Keratinocyte (primary cell): Measurements from ENCODE around the gene FOXK2.

Experiments
- CTCF ChIP-seq, 3 experiments: IDR thresholded peaks in 1 of 3; conservative IDR thresholded peaks in 1 of 3; optimal IDR thresholded peaks in 1 of 3; 2 replicates in 2 of 3; 3 replicates in 1 of 3; pipeline versions ENCODE3 to v1.5.1; 2011; ENCODE audit warnings: low read length in 3 of 3, mild to moderate bottlenecking in 3 of 3, moderate library complexity in 2 of 3, control low read depth in 1 of 3, inconsistent platforms in 1 of 3; ENCODE audit not compliant: insufficient read depth in 2 of 3; ENCODE audit errors: extremely low read depth in 1 of 3
- EZH2 ChIP-seq: IDR thresholded peaks from one replicate; pipeline ENCODE4 v1.6.1; 2012; ENCODE audit warnings: inconsistent platforms, mild to moderate bottlenecking, low read length, moderate library complexity

DNA sequence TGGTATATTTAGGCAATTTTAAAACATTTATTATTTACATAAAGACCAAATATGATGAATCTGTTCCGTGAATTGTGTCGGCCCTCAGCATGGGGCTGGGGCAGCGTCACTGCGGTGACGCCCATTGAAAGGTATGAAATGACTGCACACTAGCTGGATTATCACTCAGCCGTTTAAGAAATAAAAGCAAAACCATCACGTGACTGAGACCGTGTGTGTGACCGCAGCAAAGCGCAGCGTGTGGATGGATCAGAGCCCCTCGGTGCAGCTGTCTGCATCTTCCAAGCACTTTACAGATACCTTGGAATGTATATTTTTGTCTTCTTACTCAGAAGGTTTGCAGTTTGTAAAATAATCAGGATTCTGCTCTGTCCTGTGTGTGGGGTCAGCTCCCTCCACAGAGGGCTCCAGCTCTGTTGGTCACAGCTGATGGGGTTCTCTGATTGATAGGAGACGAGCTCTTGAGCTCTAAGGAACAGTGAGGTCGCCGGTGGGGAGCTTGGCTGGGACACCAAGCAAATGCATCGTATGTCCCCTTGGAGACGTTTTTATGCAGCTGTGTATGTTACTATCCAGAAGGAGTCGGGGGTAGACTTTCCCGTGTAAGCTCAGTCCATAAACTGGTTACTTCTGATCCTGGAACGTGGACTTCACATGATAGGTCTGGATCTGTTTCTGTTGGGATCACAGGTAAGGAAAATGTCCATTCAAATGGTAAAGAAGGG lies 83.6 kb downstream of the FOXK2 start:
- TF ChIP-seq CTCF (optimal IDR thresholded peaks at IDR 0.05 in 1 of 3, IDR thresholded peaks at IDR 0.05 in 1 of 3, conservative IDR thresholded peaks at IDR 0.05 in 1 of 3; ENCODE audit: extremely low read depth in 1 of 3, insufficient read depth in 2 of 3, low read length in 3 of 3): no peak
- no peak for TF ChIP-seq EZH2
